ENCODE results near the gene CAPZB. TPM values are rescaled to one million over a fixed set of nuclear protein-coding genes. Genes with fewer than 3 reads are reported as not detected.

Gene CAPZB
- total RNA-seq, 4 donors from 2014 or later = 107 to 210 (median 119) TPM

DNA sequence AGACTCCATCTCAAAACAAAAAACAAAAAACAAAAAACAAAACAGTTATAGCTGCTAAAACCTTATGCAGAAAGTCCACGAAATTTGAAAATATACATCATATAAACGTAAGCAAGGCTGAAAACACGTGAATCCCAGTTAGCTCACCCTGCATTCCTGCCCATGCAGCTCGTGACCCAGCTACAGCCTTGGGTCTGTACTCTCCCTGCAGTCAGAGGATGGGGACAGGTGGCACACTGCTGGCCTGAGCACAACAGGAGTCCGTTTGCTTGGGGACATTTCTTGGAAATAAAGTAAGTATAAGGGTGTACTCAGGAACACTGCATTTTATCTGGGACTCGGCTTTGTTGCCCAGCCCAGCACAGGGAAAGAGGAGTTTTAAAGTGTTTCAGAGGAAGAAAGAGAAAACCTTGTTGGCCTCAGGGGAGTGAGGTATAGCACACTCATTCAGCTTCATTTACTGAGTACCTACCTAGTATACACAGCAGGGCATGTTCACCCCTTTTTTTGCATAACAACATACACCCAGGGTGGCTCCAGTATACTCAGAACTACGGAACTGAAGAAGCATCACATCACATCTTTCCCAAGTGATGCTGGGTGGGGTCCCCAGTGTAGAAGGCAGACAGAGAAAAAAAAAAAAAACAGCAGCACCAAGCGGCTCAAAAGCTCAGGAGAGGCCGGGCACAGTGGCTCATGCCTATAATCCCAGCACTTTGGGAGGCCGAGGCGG is 44.1 kb downstream of the CAPZB start:
- Histone ChIP-seq H3K27ac (peak overlapping the region; percentile 14 to 71 (median 40)), H3K27me3 (no peaks in the 10 kb centered on the region), H3K4me1 (peaks cover 0 to 91% (median 9%) of the 10 kb centered on the region in 4 donors), H3K36me3 (no peaks in the 10 kb centered on the region), H3K4me3 (no peak overlapping the region), H3K9me3 (no peaks in the 10 kb centered on the region)
- no peak for DNase-seq
- no peak for TF ChIP-seq POLR2A (IDR thresholded peaks at IDR 0.05)
- TF ChIP-seq, protein P1, sequence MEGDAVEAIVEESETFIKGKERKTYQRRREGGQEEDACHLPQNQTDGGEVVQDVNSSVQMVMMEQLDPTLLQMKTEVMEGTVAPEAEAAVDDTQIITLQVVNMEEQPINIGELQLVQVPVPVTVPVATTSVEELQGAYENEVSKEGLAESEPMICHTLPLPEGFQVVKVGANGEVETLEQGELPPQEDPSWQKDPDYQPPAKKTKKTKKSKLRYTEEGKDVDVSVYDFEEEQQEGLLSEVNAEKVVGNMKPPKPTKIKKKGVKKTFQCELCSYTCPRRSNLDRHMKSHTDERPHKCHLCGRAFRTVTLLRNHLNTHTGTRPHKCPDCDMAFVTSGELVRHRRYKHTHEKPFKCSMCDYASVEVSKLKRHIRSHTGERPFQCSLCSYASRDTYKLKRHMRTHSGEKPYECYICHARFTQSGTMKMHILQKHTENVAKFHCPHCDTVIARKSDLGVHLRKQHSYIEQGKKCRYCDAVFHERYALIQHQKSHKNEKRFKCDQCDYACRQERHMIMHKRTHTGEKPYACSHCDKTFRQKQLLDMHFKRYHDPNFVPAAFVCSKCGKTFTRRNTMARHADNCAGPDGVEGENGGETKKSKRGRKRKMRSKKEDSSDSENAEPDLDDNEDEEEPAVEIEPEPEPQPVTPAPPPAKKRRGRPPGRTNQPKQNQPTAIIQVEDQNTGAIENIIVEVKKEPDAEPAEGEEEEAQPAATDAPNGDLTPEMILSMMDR (IDR thresholded peaks at IDR 0.05) = no peak

DNA sequence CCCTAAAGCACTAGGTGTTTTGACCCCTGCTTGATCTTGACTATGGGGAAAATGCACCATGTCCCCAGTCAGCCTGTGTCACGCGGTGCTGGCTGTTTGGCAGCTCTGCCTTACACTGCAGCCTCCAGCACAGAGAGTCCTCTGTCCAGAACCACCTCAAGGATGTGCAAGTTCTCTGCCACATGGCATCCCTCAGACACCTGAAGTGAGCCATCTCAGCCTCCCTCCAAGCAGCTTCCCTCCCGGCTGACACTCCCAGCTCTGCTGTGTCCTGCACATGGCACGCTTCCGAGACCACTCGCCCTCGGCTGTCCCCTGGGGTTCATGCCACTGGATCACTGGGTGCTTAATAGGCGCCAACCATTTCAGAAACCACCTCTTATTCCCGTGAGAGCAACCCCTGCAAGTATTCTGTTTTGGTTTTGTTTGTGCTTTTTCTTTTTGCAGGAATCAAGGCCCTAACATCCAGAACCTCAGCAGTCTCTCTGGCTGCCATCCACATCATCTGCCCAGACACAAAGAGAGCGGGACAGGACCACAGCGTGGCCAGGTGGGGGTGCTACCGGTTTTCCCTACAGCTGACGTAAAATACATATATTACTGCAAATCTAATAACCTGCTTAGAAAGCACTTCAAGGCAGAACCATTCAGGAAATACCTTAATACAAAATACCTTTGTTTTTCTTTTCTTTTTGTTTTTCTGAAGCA is 45.7 kb downstream of the CAPZB start:
- no peaks in the 10 kb centered on the region for H3K36me3 ChIP-seq
- TF ChIP-seq POLR2A (IDR thresholded peaks at IDR 0.05) = no peak
- TF ChIP-seq, protein P1 (IDR thresholded peaks at IDR 0.05) = peak in 2 of 6 experiments; percentile 29 to 38
- H3K9me3 ChIP-seq = no peaks in the 10 kb centered on the region
- H3K4me1 ChIP-seq = peaks cover 0 to 89% (median 10%) of the 10 kb centered on the region in 4 donors
- H3K27me3 ChIP-seq = no peaks in the 10 kb centered on the region
- H3K27ac ChIP-seq = peak overlapping the region; percentile 59 to 88 (median 70)
- peak in 1 of 3 donors; percentile 63 for DNase-seq
- H3K4me3 ChIP-seq = no peak overlapping the region

DNA sequence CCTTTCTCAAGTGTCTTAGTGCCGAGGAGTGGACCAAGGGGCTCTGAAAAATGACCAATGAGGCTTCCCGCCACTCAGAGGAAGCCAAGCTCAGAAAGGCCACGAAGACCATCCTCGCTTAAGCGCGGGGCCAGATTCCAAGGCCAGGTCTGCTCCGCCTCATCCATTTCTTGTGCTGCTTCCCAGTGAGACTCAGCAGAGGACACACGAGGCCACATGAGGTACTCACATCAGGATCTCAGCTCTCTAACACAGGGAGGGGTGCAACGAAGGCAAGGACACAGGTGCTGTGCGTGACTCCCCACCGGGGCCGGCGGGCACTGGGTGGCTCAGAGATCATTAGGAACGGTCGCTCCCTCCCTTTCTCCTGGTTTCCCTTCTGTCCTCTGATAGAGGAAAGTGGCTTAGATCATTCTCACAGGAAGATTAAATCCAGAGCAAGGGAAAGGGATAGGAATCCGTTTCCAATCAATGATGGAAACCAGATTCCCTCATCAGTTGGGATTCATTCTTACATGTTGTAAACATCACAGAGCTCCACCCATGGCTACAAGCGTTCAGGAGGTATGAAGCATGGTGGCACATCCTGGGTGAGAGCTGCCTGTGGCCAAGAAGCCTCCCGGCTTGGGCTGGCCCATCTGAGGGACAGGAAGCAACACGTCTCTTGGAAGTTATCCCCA is 46.7 kb downstream of the CAPZB start:
- no peaks in the 10 kb centered on the region for H3K9me3 ChIP-seq
- no peaks in the 10 kb centered on the region for H3K36me3 ChIP-seq
- DNase-seq = no peak
- TF ChIP-seq, protein P1 (IDR thresholded peaks at IDR 0.05) = no peak
- TF ChIP-seq POLR2A (IDR thresholded peaks at IDR 0.05) = no peak
- H3K27ac ChIP-seq = peak overlapping the region; percentile 59 to 88 (median 70)
- no peaks in the 10 kb centered on the region for H3K27me3 ChIP-seq
- peaks cover 0 to 89% (median 12%) of the 10 kb centered on the region in 4 donors for H3K4me1 ChIP-seq
- H3K4me3 ChIP-seq = no peak overlapping the region

DNA sequence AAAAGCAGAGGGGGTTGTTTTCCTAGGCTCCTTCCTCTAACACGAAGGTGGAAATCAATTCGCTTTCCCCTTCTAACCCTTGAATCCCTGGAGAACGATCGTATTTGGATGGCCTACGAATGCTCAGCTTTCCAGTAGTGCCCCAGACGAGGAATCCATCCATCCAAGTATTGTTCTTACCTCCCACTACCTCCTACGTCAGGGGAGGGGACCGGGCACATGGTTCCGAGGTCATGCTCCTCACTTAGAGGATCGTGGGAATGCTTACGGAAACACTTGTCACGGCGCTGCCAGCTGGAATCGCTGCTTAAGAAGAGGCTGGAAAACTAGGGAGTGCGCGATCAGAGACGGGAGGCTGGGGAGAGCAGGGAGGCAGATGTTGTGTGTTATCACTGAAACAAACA is 47.4 kb downstream of the CAPZB start:
- DNase-seq = peak in 1 of 3 donors; percentile 76
- TF ChIP-seq POLR2A (IDR thresholded peaks at IDR 0.05) = no peak
- TF ChIP-seq, protein P1 (IDR thresholded peaks at IDR 0.05) = no peak
- Histone ChIP-seq H3K27me3 (no peaks in the 10 kb centered on the region), H3K36me3 (no peaks in the 10 kb centered on the region), H3K9me3 (no peaks in the 10 kb centered on the region), H3K27ac (peak overlapping the region; percentile 48 to 88 (median 70)), H3K4me3 (no peak overlapping the region), H3K4me1 (peaks cover 0 to 87% (median 15%) of the 10 kb centered on the region in 4 donors)

DNA sequence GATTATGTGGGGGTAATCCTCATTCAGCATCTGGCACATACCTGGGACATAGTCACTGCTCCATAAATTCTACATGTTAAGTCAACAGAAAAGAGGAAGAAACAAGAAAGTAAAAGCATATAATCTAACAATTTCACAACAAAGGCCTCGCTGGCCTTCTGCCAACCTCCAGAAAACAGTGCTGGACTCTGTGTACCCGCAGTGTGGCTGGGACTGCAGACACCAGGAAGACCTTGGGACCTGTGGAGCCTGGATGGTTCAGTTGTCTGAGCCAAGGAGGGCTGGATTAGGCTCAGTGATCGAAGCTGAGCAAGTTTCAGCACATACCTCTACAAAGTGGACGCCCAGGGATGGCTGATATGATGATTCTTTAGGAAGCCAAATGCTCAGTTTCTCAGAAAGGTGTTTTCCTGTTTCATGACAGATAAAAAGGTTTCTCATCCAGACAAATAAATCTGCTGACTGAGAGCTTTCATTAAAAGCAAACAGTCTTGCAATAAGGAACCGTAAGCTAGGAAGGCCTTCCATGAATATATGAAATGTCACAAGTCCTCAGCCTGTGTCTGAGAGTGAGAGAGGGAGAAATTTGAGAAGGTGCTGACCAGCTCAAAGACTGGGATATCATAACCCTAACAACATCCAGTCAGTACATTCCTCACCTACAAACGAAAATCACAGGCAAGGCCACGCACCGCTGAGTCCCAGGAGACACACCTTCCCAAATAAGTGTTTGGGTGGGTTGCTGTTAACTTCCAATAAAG is 48.4 kb downstream of the CAPZB start:
- H3K36me3 ChIP-seq = no peaks in the 10 kb centered on the region
- no peaks in the 10 kb centered on the region for H3K9me3 ChIP-seq
- H3K4me1 ChIP-seq = peaks cover 0 to 78% (median 15%) of the 10 kb centered on the region in 4 donors
- H3K27me3 ChIP-seq = no peaks in the 10 kb centered on the region
- DNase-seq = peak in 2 of 3 donors; percentile 79 to 88
- no peak for TF ChIP-seq POLR2A (IDR thresholded peaks at IDR 0.05)
- TF ChIP-seq, protein P1 (IDR thresholded peaks at IDR 0.05) = no peak
- peak overlapping the region; percentile 48 to 88 (median 70) for H3K27ac ChIP-seq
- no peak overlapping the region for H3K4me3 ChIP-seq
